GM10847 (cell line): ENCODE data around the gene CD300LF.

ENCODE experiments used
- POLR2A ChIP-seq: IDR thresholded peaks from 2 replicates; pipeline ENCODE4 v1.6.1; 2011; ENCODE audit not compliant: insufficient read length; ENCODE audit errors: extremely low read depth

CD300LF gene

GRCh38 chr17:74750039-74750326 lies 37.3 kb upstream of the CD300LF start:
- no peak for TF ChIP-seq POLR2A

DNA sequence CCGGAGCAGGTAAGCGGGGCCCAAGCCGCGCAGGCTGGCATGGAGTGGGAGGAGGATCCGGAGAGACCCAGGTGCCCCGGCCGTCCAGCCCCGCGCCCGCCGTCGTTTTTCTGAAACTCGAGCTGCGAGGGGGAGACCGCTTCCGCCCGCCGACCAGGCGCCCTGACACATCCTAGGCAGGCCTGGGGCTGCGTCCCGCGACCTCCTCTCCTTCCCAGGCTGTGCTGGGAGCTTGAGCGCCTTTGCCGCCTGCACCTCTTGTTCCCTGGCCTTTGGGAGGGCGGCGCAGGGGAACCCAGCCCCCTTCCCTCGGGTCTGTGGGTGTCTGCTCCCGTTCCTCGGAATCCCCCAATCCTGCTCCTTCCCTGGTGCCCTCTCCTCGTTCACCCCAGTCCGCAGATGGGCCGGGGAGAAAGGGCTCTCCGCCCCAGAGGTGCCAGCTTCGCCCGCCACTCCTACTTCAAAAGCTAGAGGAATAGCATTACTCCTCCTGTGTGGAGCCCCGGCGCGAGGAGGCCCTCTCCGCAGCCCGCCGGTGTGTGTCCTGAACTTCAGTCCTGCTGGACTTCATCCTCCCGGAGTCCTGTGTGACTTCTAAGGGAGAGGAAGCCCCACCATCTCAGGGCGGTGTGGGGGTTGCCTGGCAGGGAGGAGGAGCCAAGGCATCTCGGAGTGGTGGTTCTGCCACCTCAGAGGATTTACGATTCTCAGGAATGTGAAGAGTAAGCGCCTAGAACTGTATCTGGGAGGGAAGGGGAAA lies 36.7 kb upstream of the CD300LF start:
- TF ChIP-seq POLR2A: no peak

DNA sequence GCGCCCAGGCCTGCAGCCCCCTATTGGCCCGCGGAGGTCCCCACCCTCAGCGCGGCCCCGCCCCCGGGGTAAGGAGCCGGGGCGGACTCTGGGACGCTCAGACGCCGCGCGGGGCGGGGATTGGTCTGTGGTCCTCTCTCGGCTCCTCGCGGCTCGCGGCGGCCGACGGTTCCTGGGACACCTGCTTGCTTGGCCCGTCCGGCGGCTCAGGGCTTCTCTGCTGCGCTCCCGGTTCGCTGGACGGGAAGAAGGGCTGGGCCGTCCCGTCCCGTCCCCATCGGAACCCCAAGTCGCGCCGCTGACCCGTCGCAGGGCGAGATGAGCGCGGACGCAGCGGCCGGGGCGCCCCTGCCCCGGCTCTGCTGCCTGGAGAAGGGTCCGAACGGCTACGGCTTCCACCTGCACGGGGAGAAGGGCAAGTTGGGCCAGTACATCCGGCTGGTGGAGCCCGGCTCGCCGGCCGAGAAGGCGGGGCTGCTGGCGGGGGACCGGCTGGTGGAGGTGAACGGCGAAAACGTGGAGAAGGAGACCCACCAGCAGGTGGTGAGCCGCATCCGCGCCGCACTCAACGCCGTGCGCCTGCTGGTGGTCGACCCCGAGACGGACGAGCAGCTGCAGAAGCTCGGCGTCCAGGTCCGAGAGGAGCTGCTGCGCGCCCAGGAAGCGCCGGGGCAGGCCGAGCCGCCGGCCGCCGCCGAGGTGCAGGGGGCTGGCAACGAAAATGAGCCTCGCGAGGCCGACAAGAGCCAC lies 36.0 kb upstream of the CD300LF start, which contains the start of gene NHERF1:
TSS of gene NHERF1 (plus strand) at position 100 of the 750 bp plus-strand sequence. CDS start at position 319, 219 bp downstream.
- TF ChIP-seq POLR2A: peak; percentile 96

DNA sequence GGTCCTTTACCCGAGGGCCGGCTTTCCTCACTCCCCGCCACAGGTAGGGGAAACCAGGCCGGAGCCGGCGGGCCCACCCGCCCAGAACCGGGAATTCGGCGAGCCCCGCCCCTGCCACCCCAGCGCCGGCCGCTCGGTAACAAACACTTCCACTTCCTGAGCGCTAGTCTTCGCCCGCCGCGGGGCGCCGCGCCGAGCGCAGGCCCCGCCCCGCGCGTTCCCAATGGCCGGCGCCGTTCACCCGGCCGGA lies 35.5 kb upstream of the CD300LF start:
- no peak for TF ChIP-seq POLR2A

DNA sequence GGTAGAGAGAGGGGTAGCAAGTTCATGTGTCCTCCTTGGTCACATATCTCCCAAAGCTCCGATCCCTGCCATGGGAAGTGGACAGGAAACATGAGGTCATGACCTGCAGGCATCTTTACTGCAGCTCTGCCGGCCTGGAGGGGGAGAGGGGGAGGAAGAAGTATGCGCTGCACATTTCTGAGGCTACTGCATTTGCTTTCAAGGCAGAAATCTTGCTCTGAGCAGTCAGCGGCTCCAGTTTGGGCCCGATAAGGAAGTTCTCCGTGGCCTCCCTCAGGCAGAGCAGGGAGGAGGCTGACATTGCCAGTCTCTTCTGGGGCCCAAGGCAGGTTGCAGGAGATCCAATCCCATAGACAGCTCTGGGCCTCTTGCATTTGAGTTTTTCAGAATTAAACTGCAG lies 34.2 kb upstream of the CD300LF start:
- no peak for TF ChIP-seq POLR2A

DNA sequence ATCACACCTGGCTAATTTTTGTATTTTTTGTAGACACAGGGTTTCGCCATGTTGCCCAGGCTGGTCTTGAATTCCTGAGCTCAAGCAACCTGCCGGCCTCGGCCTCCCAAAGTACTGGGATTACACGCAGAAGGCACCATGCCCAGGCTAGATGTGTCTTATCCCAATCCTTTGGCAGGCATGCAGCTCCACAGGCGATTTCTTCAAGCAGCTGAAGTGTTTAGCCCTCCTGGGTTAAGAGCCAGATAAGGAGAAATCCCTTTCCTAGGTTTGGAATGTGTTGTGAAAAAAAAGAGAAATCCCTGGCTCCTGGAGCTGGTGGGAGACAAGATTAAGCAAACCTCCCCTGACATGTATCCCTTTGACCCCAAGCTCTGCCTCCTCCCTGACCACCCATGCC lies 33.7 kb upstream of the CD300LF start:
- no peak for TF ChIP-seq POLR2A

- no peak for TF ChIP-seq POLR2A
Measured at GRCh38 chr17:74745548-74746177, 32.9 kb upstream of the CD300LF start.

- TF ChIP-seq POLR2A: no peak
Measured at GRCh38 chr17:74744714-74745547, 32.2 kb upstream of the CD300LF start.

DNA sequence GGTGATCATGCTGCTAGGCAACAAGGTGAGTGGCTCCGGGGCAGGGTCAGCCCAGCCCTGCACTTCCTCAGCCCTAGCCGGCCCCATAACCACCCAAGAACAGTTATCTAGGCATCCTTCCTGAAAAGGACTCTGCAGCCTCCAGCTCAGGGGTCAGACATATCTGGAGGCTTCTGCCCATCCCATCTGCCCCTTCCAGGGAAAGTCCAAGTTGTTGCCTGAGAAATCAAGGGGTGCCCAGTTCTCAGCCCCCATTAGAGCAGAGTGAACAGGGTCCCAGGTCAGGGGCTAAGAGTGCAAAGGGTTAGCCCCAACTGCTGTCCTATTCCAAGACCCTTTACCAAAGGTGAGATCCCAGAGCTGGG lies 31.6 kb upstream of the CD300LF start:
- no peak for TF ChIP-seq POLR2A

DNA sequence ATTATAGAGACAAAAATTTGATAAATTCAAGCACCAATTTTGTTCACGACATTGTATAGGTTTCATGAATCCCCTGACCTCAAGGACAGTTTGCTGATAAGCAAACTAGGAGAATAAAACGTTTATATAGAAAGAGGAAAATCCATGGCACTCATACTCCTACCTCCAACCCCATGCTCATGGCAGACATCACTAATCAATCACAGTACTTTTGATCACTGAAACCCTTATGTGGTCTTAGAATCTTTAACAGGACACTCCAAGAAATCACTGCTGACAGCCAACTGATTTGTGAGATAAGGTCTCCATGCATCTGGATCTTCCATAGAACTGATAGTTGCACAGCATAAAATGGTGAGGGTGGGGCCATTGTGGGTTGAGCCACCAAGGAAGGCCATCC lies 31.0 kb upstream of the CD300LF start:
- TF ChIP-seq POLR2A: no peak

DNA sequence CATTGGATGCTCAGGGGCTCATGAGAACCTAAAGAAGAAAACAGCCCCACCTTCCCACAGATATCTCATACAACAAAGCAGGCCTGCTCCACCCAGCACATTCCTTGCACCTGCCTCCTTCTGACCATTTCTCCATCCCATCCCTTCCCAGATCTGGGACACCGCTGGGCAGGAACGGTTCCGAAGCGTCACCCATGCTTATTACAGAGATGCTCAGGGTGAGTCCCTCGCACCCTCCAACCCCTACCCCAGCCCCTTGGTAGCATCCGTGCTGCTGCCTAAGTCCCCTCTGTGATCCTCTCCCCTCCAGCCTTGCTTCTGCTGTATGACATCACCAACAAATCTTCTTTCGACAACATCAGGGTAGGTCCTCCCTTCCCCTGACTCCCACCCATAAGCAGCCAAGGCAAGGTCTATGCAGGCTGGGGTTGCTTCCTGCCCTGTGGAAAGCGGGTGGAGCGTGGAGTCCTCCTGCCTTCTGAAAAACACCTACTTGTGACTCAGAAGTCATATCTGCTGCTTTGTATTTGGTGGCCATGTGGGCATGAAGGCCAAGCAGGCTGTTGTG lies 30.3 kb upstream of the CD300LF start:
- no peak for TF ChIP-seq POLR2A

DNA sequence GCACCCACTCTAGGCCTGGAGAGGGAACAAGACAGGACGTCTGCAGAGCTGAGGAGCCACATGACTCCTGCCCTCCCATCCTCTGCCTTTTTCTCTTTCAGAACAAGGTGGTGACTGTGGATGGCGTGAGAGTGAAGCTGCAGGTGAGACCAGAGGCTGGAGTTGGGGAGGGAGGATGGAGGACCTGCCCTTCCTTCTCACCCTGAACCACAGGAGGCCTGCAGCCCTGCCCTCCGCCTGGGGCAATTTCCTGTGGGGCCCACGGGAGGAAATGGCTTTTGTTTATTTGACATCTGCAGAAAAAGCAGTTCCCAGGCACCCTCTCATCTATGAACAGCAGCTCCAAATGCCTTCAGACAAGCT lies 29.4 kb upstream of the CD300LF start:
- TF ChIP-seq POLR2A: no peak

DNA sequence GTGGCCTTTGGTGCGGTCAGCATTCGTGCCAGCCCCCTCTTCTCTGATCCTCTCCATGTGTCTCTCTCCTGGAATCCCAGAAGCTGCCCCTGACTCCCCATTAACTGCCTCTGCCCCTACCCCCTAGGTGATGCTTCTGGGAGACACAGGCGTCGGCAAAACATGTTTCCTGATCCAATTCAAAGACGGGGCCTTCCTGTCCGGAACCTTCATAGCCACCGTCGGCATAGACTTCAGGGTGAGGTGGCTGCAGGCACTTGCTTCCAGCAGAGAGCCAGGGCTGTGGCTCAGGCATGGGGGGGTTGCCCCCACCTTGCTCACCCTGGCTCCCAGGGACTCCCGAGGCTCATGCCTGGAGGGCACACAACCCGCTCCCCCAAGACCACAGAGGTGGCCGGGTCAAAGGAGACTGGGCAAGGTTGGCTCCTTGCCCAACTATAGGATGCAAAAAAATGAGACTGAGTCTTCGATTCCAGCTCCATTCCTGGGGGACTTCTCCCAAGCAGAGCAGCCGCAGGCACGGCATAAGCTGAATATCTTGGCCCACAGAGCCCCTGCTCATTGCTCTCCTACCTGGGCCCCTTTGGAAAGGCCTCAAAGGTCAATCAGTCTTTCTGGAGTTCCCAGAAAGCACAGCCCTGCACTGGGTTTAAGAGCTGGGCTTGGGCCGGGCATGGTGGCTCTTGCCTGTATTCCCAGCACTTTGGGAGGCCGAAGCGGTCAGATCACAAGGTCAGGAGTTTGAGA lies 28.1 kb upstream of the CD300LF start:
- no peak for TF ChIP-seq POLR2A

DNA sequence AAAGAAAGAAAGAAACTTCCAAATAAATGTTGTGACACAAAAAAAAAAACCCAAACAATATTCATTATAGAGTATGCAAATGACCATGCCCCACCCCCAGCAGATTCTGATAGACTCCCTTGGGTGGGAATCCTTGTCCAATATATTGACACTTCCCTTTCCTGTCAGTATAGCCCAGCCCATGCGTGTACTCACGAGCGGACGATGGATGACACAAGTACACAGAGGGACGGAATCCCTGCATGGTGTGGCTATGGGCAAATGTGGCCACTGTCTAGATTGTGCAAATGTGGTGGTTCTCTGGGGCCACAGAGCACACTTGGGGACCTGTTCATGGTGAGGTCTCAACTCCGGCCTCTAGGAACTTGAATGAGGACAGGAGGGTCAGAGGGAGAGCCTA lies 27.4 kb upstream of the CD300LF start:
- no peak for TF ChIP-seq POLR2A
